ENCODE data around the gene HECTD1.

- TF ChIP-seq ZBTB12 (CRISPR knock-in tag; IDR thresholded peaks at IDR 0.05) (no peak), CTCF (IDR thresholded peaks at IDR 0.05 in 2 of 3, conservative IDR thresholded peaks at IDR 0.05 in 1 of 3; ENCODE audit: insufficient read depth in 2 of 3, low read depth in 1 of 3, low read length in 3 of 3) (no peak), DNMT1 (IDR thresholded peaks at IDR 0.05) (no peak)
These were observed 41.4 kb downstream of the HECTD1 start for GRCh38 chr14:31166271-31166561.

Measured in K562 (cell line).